Ureter (tissue), 1 donor: ENCODE measurements around the gene COMMD1. TPM values are rescaled to one million over a fixed set of nuclear protein-coding genes. Genes with fewer than 3 reads are reported as not detected.
"Not testable (repeated sequence)": the region's sequence is repeated elsewhere in the genome, so short reads cannot be mapped to it uniquely, and the experiment has no call there.

Experiments used
- DNase-seq: peaks from one replicate; pipeline ENCODE4 v3.0.0-alpha.2; 2020; ENCODE audit warnings: low spot score
- total RNA-seq: library from RNA; stranded (reverse); gene quantifications from one replicate; pipeline ENCODE4 v1.2.4, GENCODE V29; 2023
- donor health status: DM: yes; HTN: yes; CAD: no.

The COMMD1 gene
- total RNA-seq, 1 donor from 2014 or later: 34.0 TPM

GRCh38 chr2:61924895-61925663, 19.6 kb downstream of the COMMD1 start:
- no peak for DNase-seq

- no peak for DNase-seq
Observed at GRCh38 chr2:61926531-61927477, 21.3 kb downstream of the COMMD1 start.

DNA sequence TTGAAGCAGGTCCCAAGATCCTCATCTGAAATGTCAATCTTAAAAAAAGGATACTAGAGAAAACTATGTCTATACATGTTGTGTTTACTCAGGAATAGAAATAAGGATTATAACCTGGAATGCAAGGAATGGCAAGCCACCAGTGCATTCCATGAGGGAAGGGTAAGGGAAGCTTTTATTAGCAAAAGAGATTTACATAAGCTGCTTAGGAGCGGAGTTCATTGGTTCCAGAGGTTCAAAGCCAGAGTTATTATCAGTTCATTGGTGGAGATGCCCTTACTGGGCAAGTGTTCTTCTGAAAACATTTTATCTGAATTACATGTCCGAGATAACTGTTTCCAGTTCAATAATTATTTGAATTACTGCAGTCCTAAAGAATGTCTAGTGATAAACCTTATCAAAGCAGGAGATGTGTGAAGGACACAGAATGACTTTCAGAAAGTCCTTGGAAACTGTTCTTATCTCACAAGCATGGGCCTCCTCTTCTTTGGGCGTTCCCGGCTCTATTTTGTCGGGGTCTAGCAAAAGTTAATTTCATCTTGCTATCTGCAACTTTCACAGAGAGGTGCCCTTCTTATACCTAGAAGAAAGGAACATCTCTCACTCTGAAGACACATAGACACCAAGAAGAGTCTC, 23.5 kb downstream of the COMMD1 start:
- no peak for DNase-seq

DNA sequence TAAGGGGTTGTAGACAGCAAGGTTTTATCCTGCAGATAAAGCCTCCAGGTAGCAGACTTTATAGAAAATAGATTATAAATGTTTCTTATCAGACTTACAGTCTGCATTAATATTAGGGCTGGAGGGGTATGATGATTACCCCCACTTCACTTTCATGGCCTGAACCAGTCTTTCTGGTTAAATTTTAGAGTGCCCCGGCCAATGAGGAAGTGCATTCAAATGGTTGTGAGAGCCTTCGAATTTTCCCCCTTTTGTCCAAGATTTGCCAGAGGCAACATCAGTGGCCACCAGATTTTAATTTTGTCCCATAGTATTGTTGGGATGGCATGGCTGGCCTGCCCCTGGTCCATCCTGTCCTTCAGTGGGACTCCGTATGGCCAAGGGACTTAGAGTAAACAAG, 31.6 kb downstream of the COMMD1 start:
- no peak for DNase-seq

- DNase-seq: no peak
Observed at GRCh38 chr2:61937886-61938285, 32.4 kb downstream of the COMMD1 start.

- no peak for DNase-seq
Observed at GRCh38 chr2:61938511-61938910, 33.0 kb downstream of the COMMD1 start.

GRCh38 chr2:61943251-61943650, 37.8 kb downstream of the COMMD1 start:
- no peak for DNase-seq

- DNase-seq: no peak
Observed at GRCh38 chr2:61946666-61947065, 41.2 kb downstream of the COMMD1 start.

DNA sequence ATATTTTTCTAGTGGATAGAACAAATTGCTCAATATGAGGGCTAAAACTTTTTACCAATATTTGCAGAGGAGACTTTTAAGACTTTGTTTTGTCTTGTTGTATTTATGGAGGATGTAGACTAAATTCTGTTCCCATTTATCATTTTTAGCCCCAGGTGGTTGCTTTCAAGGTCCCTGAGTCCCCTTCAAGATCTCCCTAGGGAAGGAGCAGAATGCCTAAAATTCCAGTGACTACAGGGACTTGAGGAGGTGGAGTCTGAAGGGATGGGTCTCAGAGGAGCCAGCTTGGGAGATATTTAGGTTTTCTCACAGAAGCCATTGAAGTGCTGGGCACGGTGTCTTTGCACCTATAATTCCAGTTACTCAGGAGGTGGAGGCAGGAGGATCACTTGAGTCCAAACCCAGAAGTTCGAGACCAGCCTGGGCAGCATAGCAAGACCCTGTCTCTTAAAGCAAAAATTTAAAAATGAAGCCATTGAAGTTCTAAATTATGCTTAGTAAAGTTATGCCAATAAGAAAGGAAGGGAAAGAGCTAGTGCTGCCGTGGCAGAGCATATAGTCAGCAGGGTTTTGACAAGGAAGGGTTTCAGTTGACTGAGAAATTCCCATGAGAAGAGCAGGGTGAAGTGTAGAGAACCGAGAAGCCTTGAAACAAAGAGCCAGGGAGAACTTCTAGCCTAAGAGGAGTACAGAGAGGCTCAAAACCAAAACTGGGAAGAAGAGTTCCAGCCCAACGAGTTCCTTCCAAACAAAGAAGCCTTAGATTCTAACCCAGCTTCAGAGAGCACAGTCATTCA, 43.4 kb downstream of the COMMD1 start:
- no peak for DNase-seq

- no peak for DNase-seq
Observed at GRCh38 chr2:61949458-61949713, 43.9 kb downstream of the COMMD1 start.

GRCh38 chr2:61949714-61950560, 44.5 kb downstream of the COMMD1 start:
- no peak for DNase-seq

- no peak for DNase-seq
Observed at GRCh38 chr2:61950571-61951315, 45.3 kb downstream of the COMMD1 start.

- DNase-seq: no peak
Observed at GRCh38 chr2:61951881-61952280, 46.4 kb downstream of the COMMD1 start.

DNA sequence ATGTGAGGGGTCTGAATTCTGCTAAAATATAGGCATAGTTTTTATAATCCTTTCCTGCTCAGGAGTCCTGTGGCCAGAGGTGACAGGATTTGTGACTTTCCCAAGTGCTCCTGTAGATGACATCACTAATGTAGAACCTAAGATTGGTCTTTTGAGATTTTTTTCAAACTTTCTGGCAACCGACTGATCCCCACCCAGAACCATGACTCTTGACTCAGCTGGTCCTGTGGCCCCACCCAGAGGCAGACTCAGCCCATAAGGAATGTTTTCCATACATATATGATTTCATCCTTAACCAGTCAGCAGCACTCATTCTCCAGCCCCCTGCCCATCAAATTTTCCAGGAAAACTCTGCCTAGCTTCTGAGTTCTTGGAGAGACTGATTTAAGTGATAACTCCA, 46.8 kb downstream of the COMMD1 start:
- no peak for DNase-seq

DNA sequence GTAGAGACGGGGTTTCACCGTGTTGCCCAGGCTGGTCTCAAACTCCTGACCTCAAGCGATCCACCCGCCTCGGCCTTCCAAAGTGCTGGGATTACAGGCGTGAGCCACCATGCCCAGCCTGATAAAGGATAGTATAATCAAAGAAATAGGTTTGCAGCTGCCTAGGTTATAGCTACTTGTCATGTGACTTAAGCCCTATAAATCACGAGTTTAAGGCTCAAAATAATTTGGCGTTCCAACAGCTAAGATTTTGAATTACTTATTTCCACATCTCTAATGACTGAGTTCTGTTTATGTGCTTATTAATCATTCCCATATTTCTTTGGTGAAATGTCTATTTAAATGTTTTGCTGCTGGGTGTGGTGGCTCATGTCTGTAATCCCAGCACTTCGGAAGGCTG, 49.4 kb downstream of the COMMD1 start:
- not testable (repeated sequence) for DNase-seq

DNA sequence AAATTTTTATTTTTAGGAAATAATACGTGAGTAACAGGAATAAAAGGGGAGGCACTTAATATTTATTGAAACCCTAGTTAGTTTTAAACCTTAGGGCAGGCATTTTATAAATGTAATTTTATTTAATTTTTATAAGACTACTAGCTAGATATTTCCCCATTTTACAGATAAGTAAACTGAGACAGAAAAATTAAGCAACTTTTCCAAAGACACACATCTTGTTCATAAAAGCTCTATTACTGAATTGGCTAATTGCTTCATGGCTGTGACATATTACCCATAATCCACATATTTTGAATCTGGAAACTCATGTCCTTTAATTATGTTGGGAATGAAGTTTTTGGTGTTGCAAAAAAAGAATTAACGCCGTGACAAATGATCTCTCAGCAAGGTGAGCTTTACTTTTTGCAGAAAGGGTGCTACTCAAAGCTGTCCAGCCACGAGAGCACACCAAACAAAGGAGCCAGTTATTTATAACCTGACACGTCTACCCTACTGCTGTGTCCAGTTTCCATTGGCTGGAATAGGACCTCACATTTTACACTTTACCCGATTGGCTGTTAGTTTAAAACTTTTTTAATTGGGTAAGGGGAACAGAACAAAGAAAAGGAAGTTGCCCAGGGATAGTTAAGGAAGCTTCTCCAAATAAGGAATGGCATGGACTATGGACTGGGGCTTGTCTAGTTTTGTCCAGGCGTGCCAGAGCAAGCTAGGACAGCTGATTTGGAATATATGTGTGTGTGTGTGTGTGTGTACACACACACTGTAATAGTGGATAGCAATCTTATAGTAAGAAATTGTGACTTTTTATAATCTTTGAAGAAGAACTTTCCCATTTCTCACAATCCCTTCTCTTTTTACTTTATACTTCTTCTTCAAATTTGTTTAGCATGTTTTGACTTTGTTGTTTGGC, 54.2 kb downstream of the COMMD1 start:
- DNase-seq: no peak

DNA sequence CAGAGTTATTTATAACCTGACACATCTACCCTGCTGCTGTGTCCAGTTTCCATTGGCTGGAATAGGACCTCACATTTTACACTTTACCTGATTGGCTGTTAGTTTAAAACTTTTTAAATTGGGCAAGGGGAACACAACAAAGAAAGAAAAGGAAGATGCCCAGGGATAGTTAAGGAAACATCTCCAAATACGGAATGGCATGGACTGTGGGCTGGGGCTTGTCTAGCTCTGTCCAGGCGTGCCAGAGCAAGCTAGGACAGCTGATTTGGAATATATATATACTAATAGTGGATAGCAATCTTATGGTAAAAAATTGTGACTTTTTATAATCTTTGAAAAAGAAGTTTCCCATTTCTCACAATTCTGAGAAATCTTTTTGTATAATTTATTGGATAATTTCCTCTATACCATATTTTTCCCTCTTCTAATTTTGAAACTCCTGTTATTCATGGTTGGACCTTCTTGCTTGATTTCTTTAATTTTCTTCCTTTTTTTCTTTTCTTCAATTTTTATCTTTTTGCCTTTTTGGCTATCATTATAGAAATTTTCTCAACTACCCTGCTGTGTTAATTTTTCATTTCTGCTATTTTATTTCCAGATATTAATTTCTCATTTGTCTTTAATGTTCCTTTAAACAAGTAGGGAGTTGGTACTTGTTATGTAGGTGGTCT, 55.9 kb downstream of the COMMD1 start:
- DNase-seq: no peak
